Neural cell (in vitro differentiated cells): ENCODE measurements around the gene SLC2A8.
A peak's percentile ranks its signal among the peaks of the same experiment; 100 is the strongest.

Experiments
- CTCF ChIP-seq: fragments of 450-650 bp; IDR thresholded peaks from 2 replicates; pipeline ENCODE4 v1.5.1; 2014; ENCODE audit warnings: antibody characterized with exemption, mild to moderate bottlenecking, moderate library complexity; ENCODE audit not compliant: poor library complexity, severe bottlenecking
- EP300 ChIP-seq: fragments of 450-650 bp; conservative IDR thresholded peaks from 2 replicates; pipeline ENCODE4 v1.6.1; 2014; ENCODE audit warnings: antibody characterized with exemption, mild to moderate bottlenecking, moderate library complexity; ENCODE audit not compliant: poor library complexity, severe bottlenecking
- EZH2 ChIP-seq: fragments of 200-600, 300-800 bp; shearing (Covaris generic), sonication (generic); IDR thresholded peaks from 2 replicates; pipeline ENCODE4 v1.6.1; 2014; ENCODE audit warnings: antibody characterized with exemption, low read length, borderline replicate concordance, mild to moderate bottlenecking; ENCODE audit not compliant: insufficient read depth, poor library complexity, severe bottlenecking
- POLR2AphosphoS5 ChIP-seq: IDR thresholded peaks from 2 replicates; pipeline ENCODE4 v1.6.1; 2012
- RAD21 ChIP-seq: fragments of 450-650 bp; conservative IDR thresholded peaks from 2 replicates; pipeline ENCODE4 v1.6.1; 2014; ENCODE audit warnings: antibody characterized with exemption, mild to moderate bottlenecking, moderate library complexity
- REST ChIP-seq: IDR thresholded peaks from 2 replicates; pipeline ENCODE4 v1.6.1; 2012; ENCODE audit warnings: borderline replicate concordance
- SMC3 ChIP-seq: fragments of 450-650 bp; conservative IDR thresholded peaks from 2 replicates; pipeline ENCODE4 v1.6.1; 2014; ENCODE audit warnings: antibody characterized with exemption, mild to moderate bottlenecking, moderate library complexity; ENCODE audit not compliant: poor library complexity
- TAF1 ChIP-seq: IDR thresholded peaks from 2 replicates; pipeline ENCODE4 v1.6.1; 2012; ENCODE audit warnings: low read depth

- TF ChIP-seq CTCF (peak; percentile 40), EP300 (peak; percentile 32), REST (no peak), EZH2 (no peak), TAF1 (no peak), POLR2AphosphoS5 (peak; percentile 79), SMC3 (peak; percentile 54), RAD21 (peak; percentile 49)
Measured at GRCh38 chr9:127396808-127397645, at the start of gene SLC2A8.
